Activated T-helper 2 cell treated with anti-CD3 and anti-CD28 coated beads, Interferon-gamma antibody, Interleukin-2, Interleukin-4, amounts not matched to agents 10 μg/mL and 5 μg/mL and 100 μg/mL, durations not matched to agents 14 hours and 24 hours and 36 hours (primary cell): ENCODE data around the gene KRTAP9-8. TPM values are rescaled to one million over a fixed set of nuclear protein-coding genes. Genes with fewer than 3 reads are reported as not detected.
"Not testable (repeated sequence)": the region's sequence is repeated elsewhere in the genome, so short reads cannot be mapped to it uniquely, and the experiment has no call there.

Source experiments
- DNase-seq: peaks from one replicate; pipeline ENCODE4 v3.0.0; 2021; ENCODE audit warnings: low spot score
- H3K27ac Mint-ChIP-seq: one replicate; pipeline ENCODE4 v1.8.0; 2021; ENCODE audit warnings: mixed read lengths
- H3K27me3 Mint-ChIP-seq: one replicate; pipeline ENCODE4 v1.8.0; 2021; ENCODE audit warnings: low read depth, mixed read lengths
- H3K36me3 Mint-ChIP-seq: one replicate; pipeline ENCODE4 v1.8.0; 2021; ENCODE audit warnings: low read depth, mixed read lengths
- H3K4me1 Mint-ChIP-seq: one replicate; pipeline ENCODE4 v1.8.0; 2021; ENCODE audit warnings: low read depth, mixed read lengths
- H3K4me3 Mint-ChIP-seq: one replicate; pipeline ENCODE4 v1.8.0; 2021; ENCODE audit warnings: low read depth, mild to moderate bottlenecking, moderate library complexity, mixed read lengths
- H3K9me3 Mint-ChIP-seq: one replicate; pipeline ENCODE4 v1.8.0; 2021; ENCODE audit warnings: mixed read lengths
- intact Hi-C: fragments of 100-400 bp; cut with micrococcal nuclease; formaldehyde crosslinking; loops from one replicate; pipeline ENCODE4 v1.15.1; 2023
- total RNA-seq: library from RNA; stranded (reverse); gene quantifications from 2 replicates; pipeline ENCODE4 v1.2.3, GENCODE V29; 2022

Gene KRTAP9-8
- total RNA-seq, 1 donor from 2014 or later = not detected

- Mint-ChIP-seq H3K27ac (no peak overlapping the region), H3K36me3 (no peaks in the 10 kb centered on the region), H3K9me3 (no peaks in the 10 kb centered on the region), H3K4me1 (no peaks in the 10 kb centered on the region), H3K27me3 (peaks cover 3% of the 10 kb centered on the region), H3K4me3 (no peak overlapping the region)
- intact Hi-C loops = no loop called here
- no peak for DNase-seq
Measured at GRCh38 chr17:41267711-41268110, 29.9 kb downstream of the KRTAP9-8 start.

GRCh38 chr17:41271323-41271722 lies 33.5 kb downstream of the KRTAP9-8 start:
- H3K4me1 Mint-ChIP-seq, H3K4me3 Mint-ChIP-seq, H3K9me3 Mint-ChIP-seq, H3K36me3 Mint-ChIP-seq, intact Hi-C loops, H3K27ac Mint-ChIP-seq, H3K27me3 Mint-ChIP-seq, DNase-seq: not testable (repeated sequence)

GRCh38 chr17:41271858-41272257 lies 34.1 kb downstream of the KRTAP9-8 start:
- Mint-ChIP-seq H3K36me3 (no peaks in the 10 kb centered on the region), H3K9me3 (no peaks in the 10 kb centered on the region), H3K4me3 (no peak overlapping the region), H3K4me1 (no peaks in the 10 kb centered on the region), H3K27ac (no peak overlapping the region), H3K27me3 (no peaks in the 10 kb centered on the region)
- no peak for DNase-seq
- intact Hi-C loops = no loop called here

GRCh38 chr17:41275648-41276190 lies 37.9 kb downstream of the KRTAP9-8 start, which contains the start of gene KRTAP9-7:
Gene KRTAP9-7 (plus strand): TSS chr17:41275698. CDS start chr17:41275698, 0 bp downstream.
- H3K9me3 Mint-ChIP-seq, intact Hi-C loops, H3K4me3 Mint-ChIP-seq, H3K27ac Mint-ChIP-seq, H3K4me1 Mint-ChIP-seq, DNase-seq, H3K36me3 Mint-ChIP-seq, H3K27me3 Mint-ChIP-seq: not testable (repeated sequence)

- peaks cover 8% of the 10 kb centered on the region for H3K27me3 Mint-ChIP-seq
- no peak for DNase-seq
- no peaks in the 10 kb centered on the region for H3K9me3 Mint-ChIP-seq
- intact Hi-C loops = no loop called here
- H3K4me1 Mint-ChIP-seq = no peaks in the 10 kb centered on the region
- no peak overlapping the region for H3K27ac Mint-ChIP-seq
- no peak overlapping the region for H3K4me3 Mint-ChIP-seq
- no peaks in the 10 kb centered on the region for H3K36me3 Mint-ChIP-seq
Measured at GRCh38 chr17:41278176-41278955, 40.6 kb downstream of the KRTAP9-8 start.

- Mint-ChIP-seq H3K4me1 (no peaks in the 10 kb centered on the region), H3K4me3 (no peak overlapping the region), H3K36me3 (no peaks in the 10 kb centered on the region), H3K27me3 (peaks cover 7% of the 10 kb centered on the region), H3K27ac (no peak overlapping the region), H3K9me3 (no peaks in the 10 kb centered on the region)
- no peak for DNase-seq
- intact Hi-C loops = no loop called here
Measured at GRCh38 chr17:41284043-41284442, 46.2 kb downstream of the KRTAP9-8 start.

GRCh38 chr17:41284546-41284945 lies 46.7 kb downstream of the KRTAP9-8 start:
- no peak overlapping the region for H3K4me3 Mint-ChIP-seq
- H3K4me1 Mint-ChIP-seq = no peaks in the 10 kb centered on the region
- DNase-seq = no peak
- peaks cover 5% of the 10 kb centered on the region for H3K27me3 Mint-ChIP-seq
- no peaks in the 10 kb centered on the region for H3K36me3 Mint-ChIP-seq
- H3K27ac Mint-ChIP-seq = no peak overlapping the region
- no peaks in the 10 kb centered on the region for H3K9me3 Mint-ChIP-seq
- intact Hi-C loops = no loop called here

- H3K4me3 Mint-ChIP-seq = no peak overlapping the region
- no peaks in the 10 kb centered on the region for H3K4me1 Mint-ChIP-seq
- peaks cover 5% of the 10 kb centered on the region for H3K27me3 Mint-ChIP-seq
- no peak overlapping the region for H3K27ac Mint-ChIP-seq
- no peak for DNase-seq
- intact Hi-C loops = no loop called here
- no peaks in the 10 kb centered on the region for H3K9me3 Mint-ChIP-seq
- H3K36me3 Mint-ChIP-seq = no peaks in the 10 kb centered on the region
Measured at GRCh38 chr17:41287050-41287449, 49.3 kb downstream of the KRTAP9-8 start.

Other genes starting within 250 kb of the KRTAP9-8 start
- not detected in 2 replicates for gene KRTAP3-3, start 243.8 kb upstream of the KRTAP9-8 start, total RNA-seq
- gene KRTAP3-2, start 238.1 kb upstream of the KRTAP9-8 start, total RNA-seq = not detected in 2 replicates
- not detected in 2 replicates for gene KRTAP3-1, start 228.9 kb upstream of the KRTAP9-8 start, total RNA-seq
- gene KRTAP1-5, start 210.8 kb upstream of the KRTAP9-8 start, total RNA-seq = not detected in 2 replicates
- gene KRTAP1-4, start 207.8 kb upstream of the KRTAP9-8 start, total RNA-seq = not detected in 2 replicates
- gene KRTAP1-3, start 203.1 kb upstream of the KRTAP9-8 start, total RNA-seq = not detected in 2 replicates
- not detected in 2 replicates for gene KRTAP1-1, start 196.5 kb upstream of the KRTAP9-8 start, total RNA-seq
- gene KRTAP2-1, start 190.7 kb upstream of the KRTAP9-8 start, total RNA-seq = not detected in 2 replicates
- not detected in 2 replicates for gene KRTAP2-2, start 182.8 kb upstream of the KRTAP9-8 start, total RNA-seq
- gene KRTAP2-3, start 177.9 kb upstream of the KRTAP9-8 start, total RNA-seq = not detected in 2 replicates
- not detected in 2 replicates for gene KRTAP2-4, start 172.1 kb upstream of the KRTAP9-8 start, total RNA-seq
- not detected in 2 replicates for gene KRTAP4-7, start 153.8 kb upstream of the KRTAP9-8 start, total RNA-seq
- gene KRTAP4-8, start 139.9 kb upstream of the KRTAP9-8 start, total RNA-seq = not detected in 2 replicates
- not detected in 2 replicates for gene KRTAP4-16, start 135.8 kb upstream of the KRTAP9-8 start, total RNA-seq
- not detected in 2 replicates for gene KRTAP4-9, start 132.6 kb upstream of the KRTAP9-8 start, total RNA-seq
- gene KRTAP4-11, start 119.6 kb upstream of the KRTAP9-8 start, total RNA-seq = not detected in 2 replicates
- gene KRTAP4-12, start 113.8 kb upstream of the KRTAP9-8 start, total RNA-seq = not detected in 2 replicates
- gene KRTAP4-6, start 97.5 kb upstream of the KRTAP9-8 start, total RNA-seq = not detected in 2 replicates
- gene KRTAP4-5, start 88.2 kb upstream of the KRTAP9-8 start, total RNA-seq = not detected in 2 replicates
- gene KRTAP4-4, start 77.3 kb upstream of the KRTAP9-8 start, total RNA-seq = not detected in 2 replicates
- not detected in 2 replicates for gene KRTAP4-3, start 69.8 kb upstream of the KRTAP9-8 start, total RNA-seq
- gene KRTAP4-2, start 59.8 kb upstream of the KRTAP9-8 start, total RNA-seq = not detected in 2 replicates
- gene KRTAP4-1, start 53.1 kb upstream of the KRTAP9-8 start, total RNA-seq = not detected in 2 replicates
- gene KRTAP9-1, start 48.1 kb upstream of the KRTAP9-8 start, total RNA-seq = not detected in 2 replicates
- gene KRTAP9-2, start 11.4 kb upstream of the KRTAP9-8 start, total RNA-seq = not detected in 2 replicates
- gene KRTAP9-3, start 5.5 kb upstream of the KRTAP9-8 start, total RNA-seq = not detected in 2 replicates
- gene KRTAP9-4, start 11.7 kb downstream of the KRTAP9-8 start, total RNA-seq = not detected in 2 replicates
- gene KRTAP9-9, start 17.4 kb downstream of the KRTAP9-8 start, total RNA-seq = not detected in 2 replicates
- not detected in 2 replicates for gene KRTAP9-6, start 27.4 kb downstream of the KRTAP9-8 start, total RNA-seq
- not detected in 2 replicates for gene KRTAP9-7, start 37.7 kb downstream of the KRTAP9-8 start, total RNA-seq
- gene KRTAP29-1, start 64.9 kb downstream of the KRTAP9-8 start, total RNA-seq = not detected in 2 replicates
- not detected in 2 replicates for gene KRTAP16-1, start 71.3 kb downstream of the KRTAP9-8 start, total RNA-seq
- not detected in 2 replicates for gene KRTAP17-1, start 77.7 kb downstream of the KRTAP9-8 start, total RNA-seq
- not detected in 2 replicates for gene KRT33A, start 112.8 kb downstream of the KRTAP9-8 start, total RNA-seq
- gene KRT33B, start 131.8 kb downstream of the KRTAP9-8 start, total RNA-seq = not detected in 2 replicates
- gene KRT34, start 144.3 kb downstream of the KRTAP9-8 start, total RNA-seq = not detected in 2 replicates
- gene KRT31, start 159.6 kb downstream of the KRTAP9-8 start, total RNA-seq = not detected in 2 replicates
- gene KRT37, start 186.6 kb downstream of the KRTAP9-8 start, total RNA-seq = not detected in 2 replicates
- not detected in 2 replicates for gene KRT38, start 203.0 kb downstream of the KRTAP9-8 start, total RNA-seq
- not detected in 2 replicates for gene KRT32, start 229.4 kb downstream of the KRTAP9-8 start, total RNA-seq
- gene KRT35, start 243.2 kb downstream of the KRTAP9-8 start, total RNA-seq = not detected in 2 replicates